NCI-H128 (cell line): ENCODE measurements around the gene PLEKHO1.

Source experiments
- DNase-seq: peaks from one replicate; lab custom pipeline; 2025; ENCODE audit not compliant: unreplicated experiment; lab: John Stamatoyannopoulos, UW

The PLEKHO1 gene

GRCh38 chr1:150150133-150151021 lies 661 bp downstream of the PLEKHO1 start:
- no peak for DNase-seq

GRCh38 chr1:150151291-150152181 lies 1.8 kb downstream of the PLEKHO1 start:
- DNase-seq = no peak

DNA sequence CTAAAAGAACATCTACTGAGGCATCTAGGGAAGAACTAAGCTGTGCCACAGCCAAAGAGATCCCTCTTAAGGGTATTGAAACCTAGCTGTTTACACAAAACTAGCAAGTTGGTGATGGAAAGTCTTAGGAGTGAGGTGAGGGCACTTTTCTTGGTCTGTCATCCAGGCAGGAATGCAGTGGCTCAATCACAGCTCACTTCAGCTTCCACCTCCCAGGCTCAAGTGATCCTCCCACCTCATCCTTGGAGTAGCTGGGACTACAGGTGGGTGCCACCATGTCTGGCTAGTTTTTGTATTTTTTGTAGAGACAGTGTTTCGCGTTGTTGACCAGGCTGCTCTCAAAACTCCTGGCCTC lies 2.4 kb downstream of the PLEKHO1 start:
- no peak for DNase-seq

GRCh38 chr1:150152772-150153456 lies 3.2 kb downstream of the PLEKHO1 start:
- DNase-seq = no peak

GRCh38 chr1:150154143-150154542 lies 4.4 kb downstream of the PLEKHO1 start:
- no peak for DNase-seq

GRCh38 chr1:150155413-150156071 lies 5.8 kb downstream of the PLEKHO1 start:
- DNase-seq = no peak

GRCh38 chr1:150156868-150157603 lies 7.3 kb downstream of the PLEKHO1 start:
- no peak for DNase-seq

GRCh38 chr1:150159550-150159949 lies 9.8 kb downstream of the PLEKHO1 start:
- no peak for DNase-seq

- DNase-seq = no peak
Measured at GRCh38 chr1:150160964-150161621, 11.4 kb downstream of the PLEKHO1 start.

- no peak for DNase-seq
Measured at GRCh38 chr1:150161747-150162581, 12.2 kb downstream of the PLEKHO1 start.

- no peak for DNase-seq
Measured at GRCh38 chr1:150162582-150162861, 12.8 kb downstream of the PLEKHO1 start.

GRCh38 chr1:150162862-150163706 lies 13.4 kb downstream of the PLEKHO1 start:
- DNase-seq = peak; percentile 66

DNA sequence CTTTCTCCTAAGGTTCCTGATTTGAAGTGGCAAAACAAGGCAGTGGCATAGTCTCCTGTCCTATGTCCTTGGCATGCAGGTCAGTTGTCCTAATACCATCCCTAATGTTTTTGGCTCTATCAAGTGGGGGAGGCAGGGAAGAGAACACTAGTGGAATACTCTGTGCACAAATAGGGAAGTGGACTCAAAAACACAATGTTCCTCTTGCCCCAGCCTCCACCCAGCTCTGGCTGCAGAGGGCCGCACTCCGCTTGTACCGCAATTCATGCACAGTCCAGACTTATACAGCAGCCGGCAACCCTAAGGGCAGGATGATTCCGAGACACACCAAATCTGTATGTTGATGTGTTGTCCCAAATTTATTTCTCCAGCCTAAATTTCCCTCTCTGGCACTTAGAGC lies 14.5 kb downstream of the PLEKHO1 start:
- DNase-seq = no peak

GRCh38 chr1:150164779-150165178 lies 15.1 kb downstream of the PLEKHO1 start:
- DNase-seq = no peak

DNA sequence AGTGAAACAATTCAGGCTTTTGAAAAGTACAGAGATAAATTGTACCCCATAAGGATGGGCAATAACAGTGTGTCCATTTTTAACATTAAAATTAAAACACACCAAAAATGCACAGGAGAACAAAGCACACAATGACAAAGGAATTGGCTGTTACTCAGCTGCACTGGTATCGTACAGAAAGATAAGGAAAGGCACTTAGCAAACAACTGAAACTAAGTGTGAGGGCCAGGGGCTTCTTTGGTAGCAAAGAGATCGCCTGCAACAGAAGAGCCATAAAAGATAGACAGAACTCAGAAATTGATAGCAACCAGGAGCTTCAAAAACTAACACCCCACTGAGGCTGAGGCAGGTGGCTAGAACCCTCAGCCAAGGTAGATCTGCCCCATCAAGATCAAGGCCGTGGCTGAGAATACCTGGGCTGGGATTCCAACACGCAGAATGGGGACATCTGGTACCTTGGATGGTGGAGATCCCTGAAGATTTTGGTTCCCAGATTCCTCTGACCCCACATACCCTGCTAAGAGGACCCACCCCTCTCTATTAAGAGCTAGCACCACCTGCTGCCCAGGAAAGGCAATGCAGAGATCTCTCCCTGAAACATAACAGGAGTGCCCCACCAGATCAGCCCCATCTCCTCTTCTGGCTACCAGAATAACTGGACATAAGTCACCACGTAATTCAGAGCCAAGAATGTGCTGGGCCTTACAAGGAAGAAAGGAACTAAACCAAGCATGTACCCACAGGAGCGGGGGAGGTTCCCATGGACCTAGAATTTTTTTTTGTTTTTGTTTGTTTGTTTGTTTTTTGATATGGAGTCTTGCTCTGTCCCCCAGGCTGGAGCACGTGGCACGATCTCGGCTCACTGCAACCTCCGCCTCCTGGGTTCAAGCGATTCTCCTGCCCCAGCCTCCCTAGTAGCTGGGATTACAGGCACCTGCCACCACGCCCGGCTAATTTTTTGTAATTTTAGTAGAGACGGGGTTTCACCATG lies 16.2 kb downstream of the PLEKHO1 start:
- peak; percentile 52 for DNase-seq

DNA sequence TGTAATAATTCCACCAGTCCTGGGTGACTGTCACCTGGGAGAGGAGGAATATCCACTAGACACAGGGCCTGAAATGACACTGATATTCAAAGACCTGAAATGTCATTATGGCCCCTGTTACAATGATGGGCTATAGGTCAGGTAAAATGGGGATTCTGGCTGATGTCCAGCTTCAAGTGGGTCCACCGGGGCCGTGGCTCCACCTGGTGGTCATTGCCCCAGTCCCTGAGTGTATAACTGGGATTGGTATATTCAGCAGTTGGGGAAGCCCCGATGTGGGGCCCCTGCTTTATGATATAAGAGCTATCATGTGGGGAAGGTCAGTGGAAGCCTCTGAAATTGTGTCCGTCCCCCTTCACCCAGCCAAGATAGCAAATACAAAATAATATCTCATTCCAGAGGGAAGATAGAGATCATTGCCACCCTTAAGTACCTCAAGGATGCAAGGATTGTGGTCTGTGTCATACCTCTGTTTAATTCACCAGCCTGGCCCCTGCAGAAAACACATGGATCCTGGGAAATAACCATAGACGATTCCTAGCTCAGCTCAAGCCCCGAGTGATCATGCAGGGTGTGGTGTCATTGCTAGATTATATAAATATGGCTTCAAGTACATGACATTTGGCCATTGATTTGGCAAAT lies 19.4 kb downstream of the PLEKHO1 start:
- peak; percentile 26 for DNase-seq
